GM21737 (cell line): ENCODE results near the gene CLIC2.
"Not testable (repeated sequence)": the region's sequence is repeated elsewhere in the genome, so short reads cannot be mapped to it uniquely, and the experiment has no call there.

Source experiments
- ATAC-seq: cut with Tn5 transposase; IDR thresholded peaks from one replicate; pipeline ENCODE4 v1.9.1; 2021; ENCODE audit warnings: mild to moderate bottlenecking, moderate library complexity; ENCODE audit not compliant: unreplicated experiment

The CLIC2 gene

GRCh38 chrX:155334486-155335336, at the start of gene CLIC2:
Gene CLIC2 (minus strand): TSS chrX:155334614. CDS start chrX:155334427, 187 bp downstream.
- ATAC-seq: no peak

- peak; percentile 57 for ATAC-seq
Observed at GRCh38 chrX:155382529-155382967, 48.1 kb upstream of the CLIC2 start.

GRCh38 chrX:155381843-155382528, 47.6 kb upstream of the CLIC2 start, which contains the start of gene F8A2:
Gene F8A2 (plus strand): TSS chrX:155382095. CDS start chrX:155382115, 20 bp downstream.
- ATAC-seq: peak; percentile 73

- ATAC-seq: not testable (repeated sequence)
Observed at GRCh38 chrX:155379802-155380201, 45.4 kb upstream of the CLIC2 start.

GRCh38 chrX:155373777-155374458, 39.5 kb upstream of the CLIC2 start:
- peak; percentile 80 for ATAC-seq

GRCh38 chrX:155363712-155364111, 29.3 kb upstream of the CLIC2 start:
- ATAC-seq: not testable (repeated sequence)

GRCh38 chrX:155349448-155349847, 15.0 kb upstream of the CLIC2 start:
- ATAC-seq: not testable (repeated sequence)

GRCh38 chrX:155345689-155346088, 11.3 kb upstream of the CLIC2 start:
- not testable (repeated sequence) for ATAC-seq

- not testable (repeated sequence) for ATAC-seq
Observed at GRCh38 chrX:155335337-155335712, 911 bp upstream of the CLIC2 start.

- no peak for ATAC-seq
Observed at GRCh38 chrX:155333544-155334100, 792 bp downstream of the CLIC2 start.

GRCh38 chrX:155330992-155331391, 3.4 kb downstream of the CLIC2 start:
- no peak for ATAC-seq

- ATAC-seq: no peak
Observed at GRCh38 chrX:155329293-155329692, 5.1 kb downstream of the CLIC2 start.

- no peak for ATAC-seq
Observed at GRCh38 chrX:155326610-155327009, 7.8 kb downstream of the CLIC2 start.

- no peak for ATAC-seq
Observed at GRCh38 chrX:155314260-155314659, 20.2 kb downstream of the CLIC2 start.

- ATAC-seq: no peak
Observed at GRCh38 chrX:155313766-155314165, 20.6 kb downstream of the CLIC2 start.

- ATAC-seq: no peak
Observed at GRCh38 chrX:155293771-155294170, 40.6 kb downstream of the CLIC2 start.

- no peak for ATAC-seq
Observed at GRCh38 chrX:155279873-155280272, 54.5 kb downstream of the CLIC2 start.

- ATAC-seq: no peak
Observed at GRCh38 chrX:155270969-155271368, 63.4 kb downstream of the CLIC2 start.

- not testable (repeated sequence) for ATAC-seq
Observed at GRCh38 chrX:155267995-155268394, 66.4 kb downstream of the CLIC2 start.

GRCh38 chrX:155266439-155266838, 68.0 kb downstream of the CLIC2 start:
- no peak for ATAC-seq
